ENCODE data around the gene BABAM2.
"Not testable (repeated sequence)": the region's sequence is repeated elsewhere in the genome, so short reads cannot be mapped to it uniquely, and the experiment has no call there.

BABAM2 gene

GRCh38 chr2:27946530-27947060 lies 56.1 kb downstream of the BABAM2 start:
- DNase-seq (ENCODE audit: low spot score) = no peak

GRCh38 chr2:27952070-27952469 lies 61.5 kb downstream of the BABAM2 start:
- no peak for DNase-seq (ENCODE audit: low spot score)

GRCh38 chr2:27953077-27953476 lies 62.5 kb downstream of the BABAM2 start:
- no peak for DNase-seq (ENCODE audit: low spot score)

GRCh38 chr2:27954221-27954673 lies 63.7 kb downstream of the BABAM2 start:
- DNase-seq (ENCODE audit: low spot score) = no peak

GRCh38 chr2:27954771-27955383 lies 64.3 kb downstream of the BABAM2 start:
- DNase-seq (ENCODE audit: low spot score) = peak; percentile 39

- no peak for DNase-seq (ENCODE audit: low spot score)
These were observed 65.0 kb downstream of the BABAM2 start for GRCh38 chr2:27955384-27956161.

- DNase-seq (ENCODE audit: low spot score) = no peak
These were observed 66.4 kb downstream of the BABAM2 start for GRCh38 chr2:27956888-27957287.

- DNase-seq (ENCODE audit: low spot score) = no peak
These were observed 68.3 kb downstream of the BABAM2 start for GRCh38 chr2:27958711-27959378.

- DNase-seq (ENCODE audit: low spot score) = no peak
These were observed 69.0 kb downstream of the BABAM2 start for GRCh38 chr2:27959496-27959895.

GRCh38 chr2:27960237-27960912 lies 69.8 kb downstream of the BABAM2 start:
- DNase-seq (ENCODE audit: low spot score) = peak; percentile 23

- no peak for DNase-seq (ENCODE audit: low spot score)
These were observed 71.5 kb downstream of the BABAM2 start for GRCh38 chr2:27962006-27962405.

GRCh38 chr2:27963472-27963871 lies 72.9 kb downstream of the BABAM2 start:
- no peak for DNase-seq (ENCODE audit: low spot score)

- no peak for DNase-seq (ENCODE audit: low spot score)
These were observed 73.5 kb downstream of the BABAM2 start for GRCh38 chr2:27964067-27964466.

- no peak for DNase-seq (ENCODE audit: low spot score)
These were observed 75.3 kb downstream of the BABAM2 start for GRCh38 chr2:27965841-27966240.

GRCh38 chr2:27966466-27966865 lies 75.9 kb downstream of the BABAM2 start:
- no peak for DNase-seq (ENCODE audit: low spot score)

- DNase-seq (ENCODE audit: low spot score) = no peak
These were observed 76.5 kb downstream of the BABAM2 start for GRCh38 chr2:27967076-27967475.

- not testable (repeated sequence) for DNase-seq (ENCODE audit: low spot score)
These were observed 77.5 kb downstream of the BABAM2 start for GRCh38 chr2:27968045-27968444.

- DNase-seq (ENCODE audit: low spot score) = not testable (repeated sequence)
These were observed 78.4 kb downstream of the BABAM2 start for GRCh38 chr2:27968957-27969356.

- no peak for DNase-seq (ENCODE audit: low spot score)
These were observed 81.8 kb downstream of the BABAM2 start for GRCh38 chr2:27972311-27972710.

GRCh38 chr2:27973592-27973991 lies 83.1 kb downstream of the BABAM2 start:
- DNase-seq (ENCODE audit: low spot score) = no peak

- DNase-seq (ENCODE audit: low spot score) = no peak
These were observed 85.8 kb downstream of the BABAM2 start for GRCh38 chr2:27976308-27976707.

- peak; percentile 62 for DNase-seq (ENCODE audit: low spot score)
These were observed 87.3 kb downstream of the BABAM2 start for GRCh38 chr2:27977731-27978312.

All from LoVo (cell line).